Stimulated activated naive CD8-positive, alpha-beta T cell treated with anti-CD3 and anti-CD28 coated beads, Interleukin-15, Interleukin-2, amounts not matched to agents 100 ng/mL and 50 ng/mL, for 24 hours (primary cell): Measurements from ENCODE around the gene RAI1.

Experiments used
- H3K27ac Mint-ChIP-seq: one replicate; pipeline ENCODE4 v1.8.0; 2021; ENCODE audit warnings: mild to moderate bottlenecking, mixed read lengths
- H3K27me3 Mint-ChIP-seq: one replicate; pipeline ENCODE4 v1.8.0; 2021; ENCODE audit warnings: mixed read lengths
- H3K36me3 Mint-ChIP-seq: one replicate; pipeline ENCODE4 v1.8.0; 2021; ENCODE audit warnings: low read depth, mixed read lengths
- H3K4me1 Mint-ChIP-seq: one replicate; pipeline ENCODE4 v1.8.0; 2021; ENCODE audit warnings: low read depth, mixed read lengths
- H3K4me3 Mint-ChIP-seq: one replicate; pipeline ENCODE4 v1.8.0; 2021; ENCODE audit warnings: mild to moderate bottlenecking, mixed read lengths
- H3K9me3 Mint-ChIP-seq: one replicate; pipeline ENCODE4 v1.8.0; 2021; ENCODE audit warnings: mixed read lengths

RAI1 gene

DNA sequence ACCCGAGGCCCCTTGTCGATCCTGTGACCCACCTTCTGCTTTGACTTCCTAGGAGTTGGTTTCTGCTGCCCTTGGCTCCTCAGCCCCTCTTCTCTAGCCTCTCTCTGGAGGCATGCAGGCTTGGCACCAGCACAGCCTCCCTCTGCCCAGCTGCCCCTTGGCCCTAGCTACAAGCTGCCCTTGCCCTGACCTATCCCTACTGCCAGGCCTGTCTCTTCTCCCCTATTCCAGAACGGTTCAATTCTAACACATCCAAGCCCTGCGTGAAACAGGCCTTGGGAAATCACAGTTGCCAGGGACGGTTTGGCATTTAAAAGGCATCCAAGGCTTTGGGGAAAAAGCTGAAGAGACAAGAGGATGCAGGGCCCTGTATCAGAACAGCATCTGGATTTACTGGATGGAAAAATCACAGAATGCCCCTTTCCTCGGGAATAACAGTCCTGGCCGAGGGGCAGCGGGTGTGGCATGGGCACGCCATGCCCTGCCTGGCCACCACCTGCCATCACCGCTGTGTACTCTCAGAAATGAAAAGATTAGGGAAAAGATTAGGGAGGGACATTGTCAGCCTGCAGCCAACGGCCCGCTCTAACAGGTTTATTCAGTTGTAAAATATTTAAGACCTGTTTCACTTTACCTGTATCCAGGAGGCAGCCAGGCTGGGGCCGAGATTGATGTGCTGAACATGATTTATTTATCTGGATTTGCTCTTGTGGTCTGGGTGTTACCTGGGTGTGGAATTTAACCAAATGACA is 15.8 kb downstream of the RAI1 start:
- Mint-ChIP-seq H3K27ac (no peak overlapping the region), H3K9me3 (no peaks in the 10 kb centered on the region), H3K27me3 (no peaks in the 10 kb centered on the region), H3K4me3 (no peak overlapping the region), H3K4me1 (peaks cover 56% of the 10 kb centered on the region), H3K36me3 (no peaks in the 10 kb centered on the region)

DNA sequence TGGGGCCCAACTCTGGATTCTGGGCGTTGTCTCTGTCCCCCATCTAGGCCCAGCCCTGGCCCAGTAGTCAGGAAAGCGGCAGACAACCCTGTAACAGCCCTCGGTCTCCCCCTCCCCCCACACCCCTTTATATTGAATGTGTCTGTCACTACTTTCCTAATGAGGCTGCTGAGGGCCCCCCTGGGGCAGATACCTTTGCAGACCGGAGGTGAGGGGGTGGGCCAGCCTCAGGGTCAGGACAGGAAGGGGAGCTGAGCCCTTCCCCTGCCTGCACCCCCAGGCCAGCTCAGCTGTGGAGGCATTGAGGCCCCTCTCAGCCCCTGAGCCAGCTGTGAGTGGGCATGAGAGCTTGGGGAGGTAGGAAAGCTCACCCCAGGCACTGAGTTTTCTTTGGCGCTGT is 17.1 kb downstream of the RAI1 start:
- Mint-ChIP-seq H3K4me3 (no peak overlapping the region), H3K27ac (peak overlapping the region; percentile 26), H3K36me3 (no peaks in the 10 kb centered on the region), H3K4me1 (peaks cover 46% of the 10 kb centered on the region), H3K27me3 (no peaks in the 10 kb centered on the region), H3K9me3 (no peaks in the 10 kb centered on the region)

GRCh38 chr17:17698869-17699351 is 17.7 kb downstream of the RAI1 start:
- Mint-ChIP-seq H3K36me3 (peaks cover 4% of the 10 kb centered on the region), H3K9me3 (no peaks in the 10 kb centered on the region), H3K4me1 (peaks cover 41% of the 10 kb centered on the region), H3K4me3 (no peak overlapping the region), H3K27me3 (no peaks in the 10 kb centered on the region), H3K27ac (peak overlapping the region; percentile 26)

DNA sequence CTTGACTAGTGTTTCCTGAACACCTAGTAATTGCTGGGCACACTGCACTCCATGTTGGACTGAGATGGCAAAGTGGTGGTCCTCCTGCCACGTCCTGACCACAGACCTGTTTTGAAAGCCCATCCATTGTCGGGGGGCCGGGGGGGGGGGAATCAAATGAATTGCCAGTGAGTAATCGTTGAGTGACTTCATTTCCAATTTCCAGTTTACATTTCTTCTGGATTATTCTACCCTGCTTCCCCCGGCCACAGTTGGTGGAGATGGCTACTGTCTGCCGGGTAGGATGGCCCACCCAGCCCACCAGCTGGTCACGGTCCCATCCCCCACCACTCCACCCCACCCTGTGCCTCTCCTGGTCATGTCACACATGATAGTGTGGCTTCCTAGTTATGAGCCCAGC is 18.2 kb downstream of the RAI1 start:
- Mint-ChIP-seq H3K4me1 (peaks cover 37% of the 10 kb centered on the region), H3K27ac (no peak overlapping the region), H3K27me3 (no peaks in the 10 kb centered on the region), H3K36me3 (peaks cover 4% of the 10 kb centered on the region), H3K4me3 (no peak overlapping the region), H3K9me3 (no peaks in the 10 kb centered on the region)

- H3K4me3 Mint-ChIP-seq: no peak overlapping the region
- H3K36me3 Mint-ChIP-seq: peaks cover 4% of the 10 kb centered on the region
- no peak overlapping the region for H3K27ac Mint-ChIP-seq
- no peaks in the 10 kb centered on the region for H3K27me3 Mint-ChIP-seq
- H3K9me3 Mint-ChIP-seq: no peaks in the 10 kb centered on the region
- peaks cover 31% of the 10 kb centered on the region for H3K4me1 Mint-ChIP-seq
Measured at GRCh38 chr17:17700251-17700969, 19.2 kb downstream of the RAI1 start.

DNA sequence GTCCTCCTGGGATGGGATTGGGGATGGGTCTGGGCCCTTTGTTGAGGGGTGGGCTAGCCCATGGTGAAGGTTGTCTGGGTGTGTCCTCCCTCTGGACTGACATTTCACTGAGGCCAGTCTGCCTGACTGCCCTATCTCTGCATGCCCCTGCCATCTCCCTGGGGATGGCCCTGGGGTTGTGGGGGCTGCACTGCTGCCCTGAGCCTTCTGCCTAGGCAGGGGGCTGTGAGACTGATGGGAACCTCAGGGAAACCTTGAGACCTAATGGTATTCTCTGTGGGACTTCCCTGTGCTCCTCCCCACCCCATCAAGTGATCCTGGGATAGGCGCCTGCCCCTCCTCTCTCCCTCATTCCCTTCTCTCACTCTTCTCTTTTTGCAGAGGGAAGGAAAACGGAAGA is 19.9 kb downstream of the RAI1 start:
- H3K27ac Mint-ChIP-seq: no peak overlapping the region
- peaks cover 24% of the 10 kb centered on the region for H3K4me1 Mint-ChIP-seq
- no peak overlapping the region for H3K4me3 Mint-ChIP-seq

GRCh38 chr17:17701658-17702057 is 20.4 kb downstream of the RAI1 start:
- Mint-ChIP-seq H3K36me3 (peaks cover 4% of the 10 kb centered on the region), H3K4me3 (no peak overlapping the region), H3K27me3 (no peaks in the 10 kb centered on the region), H3K4me1 (peaks cover 19% of the 10 kb centered on the region), H3K9me3 (no peaks in the 10 kb centered on the region), H3K27ac (no peak overlapping the region)

More for the DNA sequence above, 19.9 kb downstream of the RAI1 start:
- no peaks in the 10 kb centered on the region for H3K9me3 Mint-ChIP-seq
- H3K36me3 Mint-ChIP-seq: peaks cover 4% of the 10 kb centered on the region
- H3K27me3 Mint-ChIP-seq: no peaks in the 10 kb centered on the region

DNA sequence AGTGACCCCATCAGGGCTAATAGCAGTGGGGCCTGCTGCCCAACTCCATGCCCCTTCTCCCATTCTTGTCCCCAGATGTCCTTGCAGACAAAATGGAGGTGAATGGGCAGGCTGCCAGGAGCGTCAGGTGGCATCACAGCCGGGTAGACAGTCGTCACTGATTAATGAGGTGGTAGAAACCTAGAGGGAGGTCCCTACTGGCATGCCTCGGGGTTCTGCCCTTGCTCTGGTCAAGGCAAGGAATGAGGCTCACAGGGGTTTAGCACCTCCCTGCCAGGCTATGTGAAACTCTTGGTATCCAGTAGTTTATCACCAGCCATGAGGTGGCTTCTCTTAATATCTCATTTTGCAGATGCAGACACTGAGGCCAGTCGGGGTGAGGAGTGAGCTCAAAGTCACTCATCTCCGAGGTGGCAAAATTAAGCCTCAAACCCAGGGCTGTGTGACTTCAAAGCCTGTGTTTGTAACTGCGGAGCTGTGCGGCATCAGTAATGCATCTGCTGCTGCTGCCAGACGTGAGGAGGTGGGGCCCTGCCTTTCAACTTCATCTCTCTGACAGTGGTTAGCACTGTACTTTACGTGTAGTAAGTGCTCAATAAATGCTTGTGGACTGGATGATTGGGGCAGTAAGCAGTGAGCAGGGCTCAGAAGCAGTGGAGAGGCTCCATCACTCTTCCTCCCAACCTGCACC is 21.3 kb downstream of the RAI1 start:
- H3K27me3 Mint-ChIP-seq: no peaks in the 10 kb centered on the region
- H3K36me3 Mint-ChIP-seq: peaks cover 4% of the 10 kb centered on the region
- H3K4me1 Mint-ChIP-seq: peaks cover 9% of the 10 kb centered on the region
- H3K4me3 Mint-ChIP-seq: no peak overlapping the region
- H3K9me3 Mint-ChIP-seq: no peaks in the 10 kb centered on the region
- no peak overlapping the region for H3K27ac Mint-ChIP-seq

GRCh38 chr17:17703140-17703919 is 22.1 kb downstream of the RAI1 start:
- Mint-ChIP-seq H3K27me3 (no peaks in the 10 kb centered on the region), H3K4me1 (peaks cover 8% of the 10 kb centered on the region), H3K27ac (no peak overlapping the region)

GRCh38 chr17:17704931-17705330 is 23.7 kb downstream of the RAI1 start:
- H3K9me3 Mint-ChIP-seq: no peaks in the 10 kb centered on the region
- no peak overlapping the region for H3K27ac Mint-ChIP-seq
- H3K27me3 Mint-ChIP-seq: no peaks in the 10 kb centered on the region
- H3K4me3 Mint-ChIP-seq: no peak overlapping the region
- peaks cover 4% of the 10 kb centered on the region for H3K36me3 Mint-ChIP-seq
- H3K4me1 Mint-ChIP-seq: peaks cover 4% of the 10 kb centered on the region

More at GRCh38 chr17:17703140-17703919, 22.1 kb downstream of the RAI1 start:
- peaks cover 4% of the 10 kb centered on the region for H3K36me3 Mint-ChIP-seq
- no peak overlapping the region for H3K4me3 Mint-ChIP-seq
- no peaks in the 10 kb centered on the region for H3K9me3 Mint-ChIP-seq

GRCh38 chr17:17706140-17707060 is 25.1 kb downstream of the RAI1 start:
- peaks cover 4% of the 10 kb centered on the region for H3K36me3 Mint-ChIP-seq
- no peaks in the 10 kb centered on the region for H3K27me3 Mint-ChIP-seq
- no peaks in the 10 kb centered on the region for H3K9me3 Mint-ChIP-seq
- peak overlapping the region; percentile 26 for H3K27ac Mint-ChIP-seq
- H3K4me3 Mint-ChIP-seq: no peak overlapping the region
- peaks cover 4% of the 10 kb centered on the region for H3K4me1 Mint-ChIP-seq

- H3K36me3 Mint-ChIP-seq: peaks cover 4% of the 10 kb centered on the region
- H3K9me3 Mint-ChIP-seq: no peaks in the 10 kb centered on the region
- H3K27me3 Mint-ChIP-seq: no peaks in the 10 kb centered on the region
- H3K27ac Mint-ChIP-seq: no peak overlapping the region
- H3K4me1 Mint-ChIP-seq: peaks cover 14% of the 10 kb centered on the region
- no peak overlapping the region for H3K4me3 Mint-ChIP-seq
Measured at GRCh38 chr17:17708295-17708694, 27.0 kb downstream of the RAI1 start.

- no peaks in the 10 kb centered on the region for H3K27me3 Mint-ChIP-seq
- H3K27ac Mint-ChIP-seq: no peak overlapping the region
- H3K36me3 Mint-ChIP-seq: peaks cover under 1% of the 10 kb centered on the region
- peaks cover 14% of the 10 kb centered on the region for H3K4me1 Mint-ChIP-seq
- H3K9me3 Mint-ChIP-seq: no peaks in the 10 kb centered on the region
- H3K4me3 Mint-ChIP-seq: no peak overlapping the region
Measured at GRCh38 chr17:17708816-17709215, 27.6 kb downstream of the RAI1 start.
